Ascending aorta (tissue), 2 donors: ENCODE measurements around the gene LYPD6B. TPM values are rescaled to one million over a fixed set of nuclear protein-coding genes. Genes with fewer than 3 reads are reported as not detected.

Experiments
- DNase-seq, 2 donors: peaks; one replicate each; pipeline ENCODE4 v3.0.0-alpha.2; 2019; ENCODE audit warnings: low spot score in 2 of 2
- H3K27ac ChIP-seq, 2 donors: fragments of 200-600 bp; sonication (generic); one replicate each; pipeline ENCODE4 v1.5.1; 2016 to 2017; ENCODE audit warnings: mild to moderate bottlenecking in 1 of 2
- H3K27me3 ChIP-seq: fragments of 200-600 bp; sonication (generic); one replicate; pipeline ENCODE4 v1.5.1; 2017
- H3K36me3 ChIP-seq, 2 donors: fragments of 200-600 bp; sonication (generic); one replicate each; pipeline ENCODE4 v1.5.1; 2016
- H3K4me1 ChIP-seq, 2 donors: fragments of 200-600 bp; sonication (generic); one replicate each; pipeline ENCODE4 v1.5.1; 2016 to 2017; ENCODE audit warnings: mild to moderate bottlenecking in 1 of 2
- H3K4me3 ChIP-seq, 2 donors: fragments of 200-600 bp; sonication (generic); one replicate each; pipeline ENCODE4 v1.5.1; 2016 to 2017; ENCODE audit warnings: mild to moderate bottlenecking in 1 of 2
- H3K9me3 ChIP-seq, 2 donors: fragments of 200-600 bp; sonication (generic); one replicate each; pipeline ENCODE4 v1.5.1; 2016
- CTCF ChIP-seq, 3 experiments: fragments of 200-600 bp in 2 of 3; fragments of 450-650 bp in 1 of 3; sonication (generic) in 2 of 3; IDR thresholded peaks; one replicate each; pipeline ENCODE4 v1.5.1; 2016 to 2019; ENCODE audit warnings: antibody characterized with exemption in 3 of 3, mild to moderate bottlenecking in 1 of 3, moderate library complexity in 1 of 3
- intact Hi-C: fragments of 100-400 bp; cut with DNase I; formaldehyde crosslinking; loops from one replicate; pipeline ENCODE4 v1.15.1; 2023
- total RNA-seq: library from RNA; depleted of rRNA; stranded (reverse); fragments of >200 nt; gene quantifications from one replicate; pipeline ENCODE4 v1.1.0, GENCODE V29; 2016

Gene LYPD6B
- total RNA-seq, 1 donor from 2014 or later: not detected

GRCh38 chr2:149221898-149222297 is 183.4 kb downstream of the LYPD6B start:
- Histone ChIP-seq H3K4me3 (no peak overlapping the region), H3K36me3 (no peaks in the 10 kb centered on the region), H3K27me3 (no peaks in the 10 kb centered on the region), H3K4me1 (no peaks in the 10 kb centered on the region), H3K9me3 (no peaks in the 10 kb centered on the region), H3K27ac (no peak overlapping the region)
- intact Hi-C loops: no loop called here
- no peak for DNase-seq
- no peak for TF ChIP-seq CTCF (IDR thresholded peaks at IDR 0.05)

- H3K27ac ChIP-seq: no peak overlapping the region
- H3K4me1 ChIP-seq: no peaks in the 10 kb centered on the region
- DNase-seq: no peak
- H3K9me3 ChIP-seq: no peaks in the 10 kb centered on the region
- no peaks in the 10 kb centered on the region for H3K36me3 ChIP-seq
- intact Hi-C loops: no loop called here
- no peak for TF ChIP-seq CTCF (IDR thresholded peaks at IDR 0.05)
- no peaks in the 10 kb centered on the region for H3K27me3 ChIP-seq
- H3K4me3 ChIP-seq: no peak overlapping the region
Measured at GRCh38 chr2:149223472-149224095, 185.1 kb downstream of the LYPD6B start.

GRCh38 chr2:149224543-149224942 is 186.0 kb downstream of the LYPD6B start:
- Histone ChIP-seq H3K9me3 (no peaks in the 10 kb centered on the region), H3K27me3 (no peaks in the 10 kb centered on the region), H3K4me3 (no peak overlapping the region), H3K27ac (no peak overlapping the region), H3K4me1 (no peaks in the 10 kb centered on the region), H3K36me3 (no peaks in the 10 kb centered on the region)
- no peak for TF ChIP-seq CTCF (IDR thresholded peaks at IDR 0.05)
- intact Hi-C loops: no loop called here
- no peak for DNase-seq

GRCh38 chr2:149225446-149225845 is 186.9 kb downstream of the LYPD6B start:
- intact Hi-C loops: no loop called here
- Histone ChIP-seq H3K4me3 (no peak overlapping the region), H3K27me3 (no peaks in the 10 kb centered on the region), H3K4me1 (no peaks in the 10 kb centered on the region), H3K27ac (no peak overlapping the region), H3K36me3 (no peaks in the 10 kb centered on the region), H3K9me3 (no peaks in the 10 kb centered on the region)
- no peak for TF ChIP-seq CTCF (IDR thresholded peaks at IDR 0.05)
- DNase-seq: no peak

- intact Hi-C loops: no loop called here
- TF ChIP-seq CTCF (IDR thresholded peaks at IDR 0.05): no peak
Measured at GRCh38 chr2:149226790-149227189, 188.3 kb downstream of the LYPD6B start.

More at GRCh38 chr2:149226790-149227189, 188.3 kb downstream of the LYPD6B start:
- no peak for DNase-seq
- no peaks in the 10 kb centered on the region for H3K4me1 ChIP-seq
- no peaks in the 10 kb centered on the region for H3K27me3 ChIP-seq
- no peaks in the 10 kb centered on the region for H3K9me3 ChIP-seq
- H3K4me3 ChIP-seq: no peak overlapping the region
- no peaks in the 10 kb centered on the region for H3K36me3 ChIP-seq
- H3K27ac ChIP-seq: no peak overlapping the region
